Measurements from ENCODE around the gene EMC9.

The EMC9 gene

DNA sequence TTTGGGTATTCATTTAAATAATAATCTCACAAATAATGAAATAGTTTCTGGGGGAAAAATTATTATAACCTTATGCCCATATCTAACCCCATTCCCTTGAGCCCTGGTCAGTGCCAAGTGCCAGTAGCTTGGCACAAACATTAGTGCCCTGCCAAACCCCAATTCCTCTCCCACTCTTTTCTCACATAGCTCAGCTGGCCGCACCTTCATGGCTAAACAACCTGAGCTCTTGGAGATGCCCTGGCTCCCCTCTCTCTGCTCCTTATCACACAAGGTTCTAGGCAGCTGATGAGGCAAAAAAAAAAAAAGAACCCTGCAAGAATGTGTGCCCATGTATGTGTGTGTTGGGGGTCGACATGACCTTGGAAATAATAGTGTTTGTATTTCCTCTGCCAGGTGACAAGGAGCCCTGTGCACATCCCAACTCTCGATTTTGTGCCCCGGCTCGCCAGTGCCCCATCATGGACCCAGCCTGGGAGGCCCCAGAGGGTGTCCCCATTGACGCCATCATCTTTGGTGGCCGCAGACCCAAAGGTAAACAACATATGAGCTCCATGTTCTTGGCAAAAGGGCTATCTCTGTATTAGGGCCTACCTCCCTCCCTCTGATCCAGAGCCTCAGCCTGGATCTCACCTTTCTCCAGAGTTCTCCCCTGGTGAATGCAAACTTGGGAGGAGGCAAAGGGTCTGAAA is 38.9 kb downstream of the EMC9 start:
- DNase-seq = no peak

GRCh38 chr14:24100982-24101494 is 40.4 kb downstream of the EMC9 start:
- no peak for DNase-seq

DNA sequence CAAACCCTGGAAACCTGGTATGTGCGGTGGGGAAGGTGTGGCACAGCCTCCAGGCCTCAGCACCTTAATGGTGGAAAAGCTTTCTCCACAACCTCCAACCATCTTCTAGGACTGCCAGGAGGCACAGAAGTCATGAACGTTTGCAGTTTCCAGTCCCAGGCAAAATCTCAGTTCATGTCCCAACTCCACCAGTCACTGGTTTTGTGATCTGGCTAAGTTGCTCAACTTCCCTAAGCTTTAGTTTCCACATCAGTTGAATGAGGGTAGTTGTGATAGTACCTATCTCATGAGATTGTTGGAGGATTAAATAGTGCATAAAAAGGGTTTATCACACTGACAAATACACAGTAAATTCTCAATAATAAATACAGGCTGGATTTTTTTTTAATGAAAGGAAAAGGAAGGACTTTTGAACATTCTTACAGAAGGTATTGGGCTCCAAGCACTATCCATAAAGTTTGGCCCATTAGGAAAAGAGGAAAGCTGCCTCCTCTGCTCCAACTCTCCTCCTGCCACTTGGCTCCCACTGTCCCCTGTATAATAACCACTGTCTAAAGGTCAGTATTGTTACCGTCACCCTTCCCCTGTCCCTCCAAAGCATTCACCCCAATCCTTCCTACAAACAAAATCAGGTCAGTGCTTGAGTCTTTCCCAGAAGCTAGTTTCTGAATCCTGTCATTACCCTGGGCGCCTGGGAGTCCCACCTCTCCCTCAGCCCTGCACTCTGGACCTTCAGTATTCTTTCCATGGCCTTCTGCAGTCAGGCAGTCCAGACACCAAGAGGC is 41.0 kb downstream of the EMC9 start:
- DNase-seq = no peak

GRCh38 chr14:24098927-24099813 is 42.2 kb downstream of the EMC9 start:
- DNase-seq = no peak

DNA sequence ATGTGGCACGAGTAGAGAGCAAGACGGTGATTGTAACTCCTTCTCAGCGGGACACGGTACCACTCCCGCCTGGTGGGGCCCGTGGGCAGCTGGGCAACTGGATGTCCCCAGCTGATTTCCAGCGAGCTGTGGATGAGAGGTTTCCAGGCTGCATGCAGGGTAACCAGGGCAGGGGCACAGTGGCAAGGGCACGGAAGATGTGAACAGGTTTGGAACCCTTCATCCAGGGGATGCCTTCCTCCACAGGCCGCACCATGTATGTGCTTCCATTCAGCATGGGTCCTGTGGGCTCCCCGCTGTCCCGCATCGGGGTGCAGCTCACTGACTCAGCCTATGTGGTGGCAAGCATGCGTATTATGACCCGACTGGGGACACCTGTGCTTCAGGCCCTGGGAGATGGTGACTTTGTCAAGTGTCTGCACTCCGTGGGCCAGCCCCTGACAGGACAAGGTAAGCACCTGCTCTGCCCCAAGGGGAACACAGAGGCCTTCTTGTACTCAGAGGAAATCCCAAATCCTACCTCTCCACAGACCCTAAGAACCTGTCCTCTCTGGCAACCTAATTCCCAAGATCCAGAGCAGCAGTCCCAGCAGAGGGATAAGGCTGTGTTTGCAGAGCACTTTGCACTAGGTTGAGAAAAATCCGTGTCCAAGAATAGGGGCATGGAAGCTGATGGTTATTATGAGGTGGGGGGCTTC is 43.0 kb downstream of the EMC9 start:
- no peak for DNase-seq

GRCh38 chr14:24096545-24097181 is 44.7 kb downstream of the EMC9 start:
- no peak for DNase-seq

GRCh38 chr14:24095271-24096068 is 45.9 kb downstream of the EMC9 start:
- DNase-seq = peak; percentile 44

DNA sequence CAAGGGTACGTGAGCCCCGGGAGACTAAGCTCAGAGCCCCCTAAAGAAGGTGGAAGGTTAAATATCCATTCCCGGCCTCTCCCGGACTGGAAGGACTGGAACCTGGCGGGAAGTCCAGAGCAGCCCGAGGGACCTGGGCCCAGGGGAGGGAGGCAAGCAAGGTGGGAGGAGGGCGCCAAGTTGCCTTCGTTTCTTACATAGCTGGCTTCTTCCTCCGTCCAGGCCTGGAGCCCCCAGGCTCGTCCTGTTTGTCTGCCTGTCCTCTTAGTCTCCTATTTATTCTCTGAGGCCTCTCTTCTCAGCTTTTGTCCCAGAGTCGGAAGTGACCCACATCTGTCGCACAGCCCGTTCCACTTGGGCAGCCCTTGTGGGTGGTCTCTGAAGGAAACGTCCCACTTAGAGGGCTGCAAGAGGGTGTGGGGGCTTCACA is 46.5 kb downstream of the EMC9 start:
- DNase-seq = no peak

DNA sequence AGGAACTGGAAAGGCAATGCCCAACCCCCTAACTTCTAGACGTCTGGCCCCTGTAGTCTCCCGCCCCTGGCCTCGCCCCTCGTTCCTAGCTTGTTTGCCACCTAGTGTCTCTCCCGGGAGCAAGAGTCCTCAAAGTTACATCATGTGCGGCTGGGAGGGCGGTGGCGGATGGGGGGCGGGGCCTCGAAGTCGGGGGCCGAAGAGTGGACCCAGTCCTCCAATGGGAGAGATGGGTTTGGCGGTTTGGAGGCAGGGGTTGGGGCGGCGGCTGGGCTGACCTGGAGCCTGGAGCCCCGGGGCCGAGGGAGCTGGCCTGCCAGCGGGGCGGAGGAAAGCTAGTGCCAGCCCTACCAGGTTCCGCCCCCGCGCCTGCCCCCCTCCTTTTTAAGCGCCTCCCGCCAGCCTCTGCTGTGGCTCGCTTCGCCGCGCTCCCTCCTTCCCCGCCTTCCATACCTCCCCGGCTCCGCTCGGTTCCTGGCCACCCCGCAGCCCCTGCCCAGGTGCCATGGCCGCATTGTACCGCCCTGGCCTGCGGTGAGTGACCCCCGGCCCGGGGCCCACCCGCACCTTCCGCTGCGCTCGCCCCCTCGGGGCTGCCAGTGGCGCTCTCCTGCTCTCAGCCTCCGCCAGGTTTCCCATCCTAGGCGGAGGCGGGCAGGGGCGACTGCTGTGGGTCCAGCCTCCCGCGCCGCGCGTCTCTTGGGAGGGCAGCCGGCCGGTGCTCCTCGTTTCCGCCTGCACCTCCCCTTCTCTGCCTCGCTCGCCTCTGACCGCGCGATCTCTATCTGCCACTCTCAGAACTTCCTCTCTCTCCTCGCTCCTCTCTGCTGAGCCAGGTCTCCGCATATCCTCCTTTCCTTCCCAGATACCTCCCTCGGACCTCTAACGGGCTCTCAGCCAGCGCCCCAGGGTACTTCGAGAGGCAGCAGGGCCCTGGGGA is 47.2 kb downstream of the EMC9 start, which contains the start of gene PCK2:
Gene PCK2 (plus strand): TSS at position 411 of the 940 bp plus-strand sequence. CDS start 95 bp downstream, at position 506.
- DNase-seq = peak; percentile 84

DNA sequence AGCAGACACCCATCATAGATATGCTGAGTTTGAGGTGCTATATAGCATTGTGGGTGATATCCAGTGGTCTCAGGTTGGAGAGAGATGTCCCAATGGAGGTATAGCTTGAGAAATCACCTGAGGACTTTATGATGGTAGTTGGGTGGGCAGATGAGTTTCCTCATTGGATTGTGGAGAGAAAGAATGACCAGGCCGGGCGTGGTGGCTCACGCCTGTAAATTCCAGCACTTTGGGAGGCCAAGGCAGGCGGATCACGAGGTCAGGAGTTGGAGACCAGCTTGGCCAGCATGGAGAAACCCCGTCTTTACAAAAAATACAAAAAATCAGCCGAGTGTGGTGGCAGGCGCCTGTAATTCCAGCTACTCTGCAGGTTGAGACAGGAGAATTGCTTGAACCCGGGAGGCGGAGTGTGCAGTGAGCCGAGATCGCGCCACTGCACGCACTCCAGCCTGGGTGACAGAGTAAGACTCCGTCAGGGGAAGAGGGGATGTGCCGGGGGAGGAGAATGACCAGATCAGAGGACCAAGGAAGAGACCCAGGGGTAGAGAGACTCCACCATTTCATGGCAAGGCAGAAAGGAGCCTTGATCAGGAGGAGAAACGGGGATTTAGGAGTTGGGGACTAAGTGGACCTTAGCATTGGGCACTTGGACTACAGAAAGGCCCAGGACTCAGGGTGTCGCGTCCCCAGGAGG is 48.0 kb downstream of the EMC9 start:
- DNase-seq = no peak

DNA sequence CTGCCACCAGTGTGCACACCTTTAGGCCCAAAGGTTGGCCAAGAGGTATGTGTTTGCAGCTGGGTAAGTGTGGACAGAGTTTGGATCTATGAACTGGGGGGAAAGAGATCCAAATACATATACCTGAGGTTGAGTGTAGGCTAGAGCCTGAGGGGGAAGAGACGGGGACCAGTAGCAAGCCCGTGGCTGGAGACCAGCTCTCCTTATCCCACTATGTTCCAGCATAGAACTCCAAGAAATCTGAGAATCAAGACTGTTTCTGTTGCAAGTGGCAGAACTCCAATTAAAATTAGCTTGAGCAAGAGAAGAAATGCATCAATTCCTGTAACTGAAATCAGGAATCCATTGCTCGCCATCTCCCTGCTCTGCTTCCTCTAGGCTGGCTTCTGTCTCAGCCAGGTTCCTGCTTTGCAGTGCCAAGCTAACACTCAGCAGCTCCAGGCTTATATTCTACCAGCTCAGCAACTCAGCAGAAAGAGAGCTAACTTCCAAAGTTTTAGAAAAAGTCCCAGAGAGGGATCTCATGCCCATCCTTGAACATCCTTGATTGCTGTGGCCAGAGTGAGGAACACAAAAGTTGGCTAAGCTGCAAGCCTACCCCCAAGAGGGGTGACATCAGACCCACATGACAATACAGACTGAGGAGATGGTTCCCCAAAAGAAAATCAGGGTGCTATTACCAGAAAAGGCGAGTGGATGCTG is 48.7 kb downstream of the EMC9 start:
- DNase-seq = no peak

GRCh38 chr14:24092110-24092504 is 49.3 kb downstream of the EMC9 start:
- DNase-seq = no peak

DNA sequence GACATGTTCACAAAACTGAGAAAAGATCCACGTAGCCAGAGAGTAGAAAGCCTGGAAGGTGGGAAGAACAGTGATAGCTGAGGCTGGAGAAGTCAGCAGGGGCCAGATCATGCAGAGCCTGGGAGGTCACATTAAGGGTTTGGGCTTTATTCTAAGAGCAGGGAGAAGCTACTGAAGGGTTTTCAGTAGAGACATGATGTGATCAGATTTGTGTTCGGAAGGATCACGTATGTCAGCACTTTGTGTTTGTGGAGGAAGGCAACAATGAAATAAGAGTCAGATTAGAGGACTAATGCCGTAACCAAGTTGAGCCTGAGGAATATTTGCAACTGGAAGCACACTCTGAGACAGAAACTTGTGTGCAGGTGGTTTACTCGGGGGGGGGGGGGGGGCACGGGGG is 51.5 kb downstream of the EMC9 start:
- no peak for DNase-seq

All from activated CD8-positive, alpha-beta memory T cell treated with anti-CD3 and anti-CD28 coated beads, Interleukin-2, amount 50 U/mL, for 4 hours (primary cell).